HEK293 (cell line): ENCODE data around the gene WDR74.

Source experiments
- CTCF ChIA-PET: fragments of 350-600 bp; formaldehyde crosslinking; extraction: SDS; loops from one replicate; lab custom pipeline; 2021; ENCODE audit warnings: antibody characterized with exemption; lab: Yijun Ruan, JAX
- POLR2A ChIA-PET: fragments of 300-600 bp; formaldehyde crosslinking; extraction: SDS; loops from one replicate; lab custom pipeline; 2020; ENCODE audit warnings: antibody characterized with exemption, inconsistent platforms; lab: Yijun Ruan, JAX
- H3K27ac ChIP-seq: fragments of 200-500 bp; sonication (Bioruptor generic); 2 replicates; pipeline ENCODE4 v1.5.1; 2014; ENCODE audit warnings: low read depth, low read length, control low read depth, inconsistent platforms; ENCODE audit errors: extremely low read depth
- H3K36me3 ChIP-seq, 2 experiments: fragments of 200-500 bp in 1 of 2; sonication (Bioruptor generic) in 1 of 2; 1 replicate in 1 of 2; 2 replicates in 1 of 2; pipeline ENCODE4 v1.5.1; 2014 to 2017; ENCODE audit warnings: inconsistent platforms in 2 of 2, low read length in 2 of 2; ENCODE audit not compliant: control insufficient read depth in 2 of 2, insufficient read depth in 1 of 2
- H3K4me1 ChIP-seq: fragments of 200-500 bp; sonication (Bioruptor generic); 2 replicates; pipeline ENCODE4 v1.5.1; 2014; ENCODE audit warnings: mild to moderate bottlenecking, low read length, inconsistent platforms; ENCODE audit not compliant: control insufficient read depth, insufficient read depth
- H3K4me3 ChIP-seq: 2 replicates; pipeline ENCODE4 v1.5.1; 2011; ENCODE audit warnings: low read depth, mild to moderate bottlenecking, control low read depth, low read length, moderate library complexity
- H3K9me3 ChIP-seq: fragments of 200-500 bp; sonication (Bioruptor generic); 2 replicates; pipeline ENCODE4 v1.5.1; 2014; ENCODE audit warnings: low read depth, low read length, inconsistent platforms; ENCODE audit not compliant: control insufficient read depth, insufficient read depth
- KLF1 ChIP-seq: fragments of 450-650 bp; formaldehyde crosslinking; IDR thresholded peaks from 2 replicates; pipeline ENCODE4 v1.5.1; 2016; ENCODE audit warnings: missing biosample characterization, missing genetic modification characterization
- KLF16 ChIP-seq: fragments of 450-650 bp; formaldehyde crosslinking; IDR thresholded peaks from 2 replicates; pipeline ENCODE4 v1.5.1; 2017; ENCODE audit warnings: missing biosample characterization, missing genetic modification characterization
- SCRT2 ChIP-seq: fragments of 450-650 bp; formaldehyde crosslinking; IDR thresholded peaks from 2 replicates; pipeline ENCODE4 v1.5.1; 2016; ENCODE audit warnings: missing biosample characterization, missing genetic modification characterization
- ZBTB21 ChIP-seq: fragments of 450-650 bp; formaldehyde crosslinking; IDR thresholded peaks from 2 replicates; pipeline ENCODE4 v1.5.1; 2017; ENCODE audit warnings: missing biosample characterization, missing genetic modification characterization
- ZNF157 ChIP-seq: fragments of 450-650 bp; formaldehyde crosslinking; IDR thresholded peaks from 2 replicates; pipeline ENCODE4 v1.5.1; 2016; ENCODE audit warnings: missing biosample characterization, missing genetic modification characterization
- ZNF169 ChIP-seq: fragments of 450-650 bp; formaldehyde crosslinking; IDR thresholded peaks from 2 replicates; pipeline ENCODE4 v1.5.1; 2016; ENCODE audit warnings: missing biosample characterization, missing genetic modification characterization
- ZNF19 ChIP-seq: fragments of 450-650 bp; formaldehyde crosslinking; IDR thresholded peaks from 2 replicates; pipeline ENCODE4; 2016; ENCODE audit warnings: missing biosample characterization, missing genetic modification characterization, low read depth
- ZNF214 ChIP-seq: fragments of 450-650 bp; formaldehyde crosslinking; IDR thresholded peaks from 2 replicates; pipeline ENCODE4 v1.5.1; 2017; ENCODE audit warnings: missing biosample characterization, mild to moderate bottlenecking, missing genetic modification characterization, borderline replicate concordance
- ZNF266 ChIP-seq: fragments of 450-650 bp; formaldehyde crosslinking; IDR thresholded peaks from 2 replicates; pipeline ENCODE4 v1.5.1; 2016; ENCODE audit warnings: missing biosample characterization, missing genetic modification characterization, low read depth
- ZNF341 ChIP-seq: fragments of 450-650 bp; formaldehyde crosslinking; IDR thresholded peaks from 2 replicates; pipeline ENCODE4; 2016; ENCODE audit warnings: low read depth, missing biosample characterization, missing genetic modification characterization
- ZNF366 ChIP-seq: fragments of 450-650 bp; formaldehyde crosslinking; conservative IDR thresholded peaks from 2 replicates; pipeline ENCODE4 v1.5.1; 2016; ENCODE audit warnings: missing biosample characterization, missing genetic modification characterization
- ZNF404 ChIP-seq: fragments of 450-650 bp; formaldehyde crosslinking; IDR thresholded peaks from 2 replicates; pipeline ENCODE4 v1.5.1; 2017; ENCODE audit warnings: missing biosample characterization, missing genetic modification characterization
- ZNF549 ChIP-seq: fragments of 450-650 bp; IDR thresholded peaks from 2 replicates; pipeline ENCODE4 v1.5.1; 2018; ENCODE audit warnings: missing biosample characterization, missing genetic modification characterization, mild to moderate bottlenecking, inconsistent platforms, moderate library complexity
- ZNF561 ChIP-seq: fragments of 450-650 bp; IDR thresholded peaks from 2 replicates; pipeline ENCODE4 v1.5.1; 2018; ENCODE audit warnings: missing biosample characterization, missing genetic modification characterization, borderline replicate concordance
- ZNF76 ChIP-seq: fragments of 450-650 bp; formaldehyde crosslinking; IDR thresholded peaks from 2 replicates; pipeline ENCODE4; 2016; ENCODE audit warnings: low read depth, missing biosample characterization, missing genetic modification characterization, borderline replicate concordance
- ZNF843 ChIP-seq: fragments of 450-650 bp; formaldehyde crosslinking; IDR thresholded peaks from 2 replicates; pipeline ENCODE4 v1.5.1; 2016; ENCODE audit warnings: missing biosample characterization, missing genetic modification characterization
- ZXDB ChIP-seq: fragments of 450-650 bp; formaldehyde crosslinking; IDR thresholded peaks from 2 replicates; pipeline ENCODE4 v1.5.1; 2016; ENCODE audit warnings: missing biosample characterization, missing genetic modification characterization
- TF ChIP-seq, protein P1 (sequence below): fragments of 450-650 bp; formaldehyde crosslinking; conservative IDR thresholded peaks from 2 replicates; pipeline ENCODE4 v1.5.1; 2016; ENCODE audit warnings: low read depth, missing biosample characterization, missing genetic modification characterization
- TF ChIP-seq, protein P2 (sequence below): fragments of 450-650 bp; formaldehyde crosslinking; IDR thresholded peaks from 2 replicates; pipeline ENCODE4 v1.5.1; 2016; ENCODE audit warnings: missing biosample characterization, missing genetic modification characterization, low read depth
- TF ChIP-seq, protein P3 (sequence below): fragments of 450-650 bp; formaldehyde crosslinking; IDR thresholded peaks from 2 replicates; pipeline ENCODE4 v1.5.1; 2016; ENCODE audit warnings: missing biosample characterization, missing genetic modification characterization

Gene WDR74

DNA sequence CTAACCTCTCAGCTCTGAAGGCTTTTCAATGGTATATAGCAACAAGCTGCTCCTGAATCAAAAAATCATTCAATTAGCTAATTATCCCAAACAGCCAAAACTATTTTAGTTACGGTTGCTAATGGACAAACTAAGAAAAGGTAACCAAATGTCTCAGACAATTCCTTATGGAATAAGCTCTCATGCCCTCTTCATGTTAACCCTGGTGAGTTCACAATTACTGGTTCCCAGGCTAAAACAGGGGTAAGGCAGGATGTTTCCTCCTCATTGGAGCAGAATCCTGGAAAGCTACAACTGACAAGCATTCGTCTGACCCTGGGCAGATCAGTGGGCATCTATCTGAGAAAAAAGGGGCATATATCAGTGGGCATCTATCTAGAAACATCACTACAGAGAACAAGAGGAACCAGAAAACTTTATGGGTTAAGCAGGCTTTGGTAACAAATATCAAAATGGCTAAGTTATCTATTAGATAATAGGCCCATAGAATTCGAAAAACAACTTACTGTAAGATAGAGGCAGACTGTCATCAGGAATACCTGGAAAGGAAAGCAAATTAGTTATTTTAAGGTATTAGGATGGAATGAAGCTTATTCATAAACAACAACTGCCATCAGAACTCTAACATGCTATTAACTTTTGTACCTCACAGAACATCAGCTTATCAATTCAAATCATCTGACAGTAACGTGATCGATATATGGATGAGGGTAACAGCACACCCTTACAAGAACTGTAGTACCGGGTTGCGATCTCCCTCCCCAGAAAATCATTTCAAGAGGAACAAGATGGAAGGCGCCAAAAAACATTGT lies 14.8 kb upstream of the WDR74 start:
- TF ChIP-seq ZNF76 (tag by site-specific recombination) (no peak), ZNF157 (tag by site-specific recombination) (no peak), ZNF214 (no peak), KLF16 (tag by site-specific recombination) (no peak), ZNF404 (tag by site-specific recombination) (no peak), ZNF549 (tag by site-specific recombination) (no peak), ZNF19 (tag by site-specific recombination) (no peak), ZXDB (no peak), ZBTB21 (tag by site-specific recombination) (no peak), ZNF366 (no peak), ZNF843 (tag by site-specific recombination) (no peak), KLF1 (tag by site-specific recombination) (no peak), ZNF341 (no peak), SCRT2 (tag by site-specific recombination) (no peak), ZNF266 (no peak), ZNF561 (tag by site-specific recombination) (no peak), ZNF169 (no peak)
- TF ChIP-seq, protein P1, sequence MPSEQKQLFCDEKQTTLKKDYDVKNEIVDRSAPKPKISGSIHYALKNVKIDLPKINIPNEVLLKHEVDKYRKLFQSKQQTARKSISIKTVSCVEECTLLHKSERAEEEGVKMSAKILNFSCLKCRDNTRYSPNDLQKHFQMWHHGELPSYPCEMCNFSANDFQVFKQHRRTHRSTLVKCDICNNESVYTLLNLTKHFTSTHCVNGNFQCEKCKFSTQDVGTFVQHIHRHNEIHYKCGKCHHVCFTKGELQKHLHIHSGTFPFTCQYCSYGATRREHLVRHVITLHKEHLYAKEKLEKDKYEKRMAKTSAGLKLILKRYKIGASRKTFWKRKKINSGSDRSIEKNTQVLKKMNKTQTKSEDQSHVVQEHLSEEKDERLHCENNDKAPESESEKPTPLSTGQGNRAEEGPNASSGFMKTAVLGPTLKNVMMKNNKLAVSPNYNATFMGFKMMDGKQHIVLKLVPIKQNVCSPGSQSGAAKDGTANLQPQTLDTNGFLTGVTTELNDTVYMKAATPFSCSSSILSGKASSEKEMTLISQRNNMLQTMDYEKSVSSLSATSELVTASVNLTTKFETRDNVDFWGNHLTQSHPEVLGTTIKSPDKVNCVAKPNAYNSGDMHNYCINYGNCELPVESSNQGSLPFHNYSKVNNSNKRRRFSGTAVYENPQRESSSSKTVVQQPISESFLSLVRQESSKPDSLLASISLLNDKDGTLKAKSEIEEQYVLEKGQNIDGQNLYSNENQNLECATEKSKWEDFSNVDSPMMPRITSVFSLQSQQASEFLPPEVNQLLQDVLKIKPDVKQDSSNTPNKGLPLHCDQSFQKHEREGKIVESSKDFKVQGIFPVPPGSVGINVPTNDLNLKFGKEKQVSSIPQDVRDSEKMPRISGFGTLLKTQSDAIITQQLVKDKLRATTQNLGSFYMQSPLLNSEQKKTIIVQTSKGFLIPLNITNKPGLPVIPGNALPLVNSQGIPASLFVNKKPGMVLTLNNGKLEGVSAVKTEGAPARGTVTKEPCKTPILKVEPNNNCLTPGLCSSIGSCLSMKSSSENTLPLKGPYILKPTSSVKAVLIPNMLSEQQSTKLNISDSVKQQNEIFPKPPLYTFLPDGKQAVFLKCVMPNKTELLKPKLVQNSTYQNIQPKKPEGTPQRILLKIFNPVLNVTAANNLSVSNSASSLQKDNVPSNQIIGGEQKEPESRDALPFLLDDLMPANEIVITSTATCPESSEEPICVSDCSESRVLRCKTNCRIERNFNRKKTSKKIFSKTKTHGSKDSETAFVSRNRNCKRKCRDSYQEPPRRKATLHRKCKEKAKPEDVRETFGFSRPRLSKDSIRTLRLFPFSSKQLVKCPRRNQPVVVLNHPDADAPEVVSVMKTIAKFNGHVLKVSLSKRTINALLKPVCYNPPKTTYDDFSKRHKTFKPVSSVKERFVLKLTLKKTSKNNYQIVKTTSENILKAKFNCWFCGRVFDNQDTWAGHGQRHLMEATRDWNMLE (tag by site-specific recombination), result no peak
- TF ChIP-seq, protein P2, sequence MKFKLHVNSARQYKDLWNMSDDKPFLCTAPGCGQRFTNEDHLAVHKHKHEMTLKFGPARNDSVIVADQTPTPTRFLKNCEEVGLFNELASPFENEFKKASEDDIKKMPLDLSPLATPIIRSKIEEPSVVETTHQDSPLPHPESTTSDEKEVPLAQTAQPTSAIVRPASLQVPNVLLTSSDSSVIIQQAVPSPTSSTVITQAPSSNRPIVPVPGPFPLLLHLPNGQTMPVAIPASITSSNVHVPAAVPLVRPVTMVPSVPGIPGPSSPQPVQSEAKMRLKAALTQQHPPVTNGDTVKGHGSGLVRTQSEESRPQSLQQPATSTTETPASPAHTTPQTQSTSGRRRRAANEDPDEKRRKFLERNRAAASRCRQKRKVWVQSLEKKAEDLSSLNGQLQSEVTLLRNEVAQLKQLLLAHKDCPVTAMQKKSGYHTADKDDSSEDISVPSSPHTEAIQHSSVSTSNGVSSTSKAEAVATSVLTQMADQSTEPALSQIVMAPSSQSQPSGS (tag by site-specific recombination), result no peak
- TF ChIP-seq, protein P3, sequence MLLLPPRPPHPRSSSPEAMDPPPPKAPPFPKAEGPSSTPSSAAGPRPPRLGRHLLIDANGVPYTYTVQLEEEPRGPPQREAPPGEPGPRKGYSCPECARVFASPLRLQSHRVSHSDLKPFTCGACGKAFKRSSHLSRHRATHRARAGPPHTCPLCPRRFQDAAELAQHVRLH (tag by site-specific recombination), result no peak
- TF ChIP-seq, all 188 proteins: peak for 0
- peaks cover 3 to 42% of the 10 kb centered on the region in 2 experiments; a peak in 1 of 3 replicates for H3K36me3 ChIP-seq
- ChIA-PET POLR2A (interaction anchor here (0.6 to 5.5 kb wide), 17 partner anchors 10 to 253 kb away, joined by 3 to 182 read pairs (median 6); partner anchors contain the start of genes C11orf98, CSKMT, MTA2 and NXF1), CTCF (interaction anchor here (0.9 to 3.9 kb wide), 3 partner anchors 30 to 67 kb away, joined by 3 to 24 read pairs (median 4); partner anchors contain the start of gene TMEM179B)
- H3K9me3 ChIP-seq, result no peaks in the 10 kb centered on the region
- 0 out of 2 replicates have a peak overlapping the region, but pooled peaks have one; percentile 4 for H3K27ac ChIP-seq
- H3K4me3 ChIP-seq, result peak overlapping the region; percentile 88
- no peaks in the 10 kb centered on the region for H3K4me1 ChIP-seq
